Spleen (tissue), 11 donors: ENCODE measurements around the gene COL27A1. TPM values are rescaled to one million over a fixed set of nuclear protein-coding genes. Genes with fewer than 3 reads are reported as not detected.

Experiments
- DNase-seq: peaks from one replicate; pipeline ENCODE4 v3.0.0-alpha.2; 2020
- H3K27ac ChIP-seq, 8 donors: fragments of 200-600 bp; sonication (generic) in 7 of 8; 1 replicate in 4 of 8; 2 replicates in 4 of 8; pipeline versions ENCODE4 v1.5.0 to v1.8.0; 2016 to 2021; ENCODE audit warnings: inconsistent platforms in 4 of 8, mild to moderate bottlenecking in 4 of 8, moderate library complexity in 1 of 8
- H3K27me3 ChIP-seq, 7 donors: fragments of 200-600 bp; sonication (generic) in 6 of 7; replicated peaks in 1 of 7; 1 replicate in 4 of 7; 2 replicates in 3 of 7; pipeline versions ENCODE4 v1.5.0 to v1.8.0; 2016 to 2021; ENCODE audit warnings: inconsistent platforms in 3 of 7, mild to moderate bottlenecking in 1 of 7
- H3K36me3 ChIP-seq, 6 donors: fragments of 200-600 bp; sonication (generic) in 5 of 6; 1 replicate in 4 of 6; 2 replicates in 2 of 6; pipeline versions ENCODE4 v1.5.0 to v1.8.0; 2016 to 2021; ENCODE audit warnings: inconsistent platforms in 2 of 6
- H3K4me1 ChIP-seq, 6 donors: fragments of 200-600 bp; sonication (generic) in 5 of 6; 1 replicate in 3 of 6; 2 replicates in 3 of 6; pipeline versions ENCODE4 v1.5.0 to v1.8.0; 2016 to 2021; ENCODE audit warnings: inconsistent platforms in 3 of 6
- H3K4me3 ChIP-seq, 8 donors: fragments of 200-600 bp; sonication (generic) in 7 of 8; 1 replicate in 4 of 8; 2 replicates in 4 of 8; pipeline versions ENCODE4 v1.5.0 to v1.8.0; 2016 to 2021; ENCODE audit warnings: inconsistent platforms in 4 of 8, mild to moderate bottlenecking in 4 of 8, moderate library complexity in 2 of 8
- H3K9me3 ChIP-seq, 8 donors: fragments of 200-600 bp; sonication (generic) in 7 of 8; 1 replicate in 4 of 8; 2 replicates in 4 of 8; pipeline versions ENCODE4 v1.5.0 to v1.8.0; 2016 to 2021; ENCODE audit warnings: inconsistent platforms in 4 of 8
- POLR2A ChIP-seq, 3 donors: fragments of 450-650 bp; IDR thresholded peaks; one replicate each; pipeline ENCODE4 v1.5.1; 2017; ENCODE audit warnings: antibody characterized with exemption in 3 of 3, mild to moderate bottlenecking in 1 of 3
- POLR2AphosphoS5 ChIP-seq, 3 donors: sonication (generic); formaldehyde crosslinking; IDR thresholded peaks; one replicate each; pipeline ENCODE4 v1.5.1; 2017; ENCODE audit warnings: antibody characterized with exemption in 3 of 3
- WGBS, 5 donors: extraction: QIAGEN DNeasy Blood & Tissue Kit in 3 of 5; methylation state at CpG; one replicate each; pipeline versions ENCODE4 v1.1.5 to v1.1.7; 2013 to 2018; 5-methylcytosine and 5-hydroxymethylcytosine counted together
- intact Hi-C: fragments of 100-400 bp; cut with DNase I; formaldehyde crosslinking; loops from one replicate; pipeline ENCODE4 v1.15.0; 2023; ENCODE audit warnings: low total_unique reads
- polyA plus RNA-seq, 3 donors: library from polyadenylated mRNA; stranded (reverse); fragments of 200-250 nt; gene quantifications; one replicate each; pipeline ENCODE4 v1.2.1, GENCODE V29; 2013
- total RNA-seq, 7 donors: library from RNA; depleted of rRNA in 3 of 7; stranded (reverse); fragments of >200 nt in 3 of 7; fragmentation: NEBNext Ultra II Directional in 4 of 7; extraction: Animal tissue kit (Norgen Biotek cat#: 25700) in 4 of 7; gene quantifications; one replicate each; pipeline versions ENCODE4 v1.1.0 to v1.2.1, GENCODE V29; 2016 to 2021
- TF ChIP-seq, protein P1 (sequence below), 11 experiments: fragments of 200-600 bp in 7 of 11; fragments of 450-650 bp in 4 of 11; sonication (generic) in 4 of 11; IDR thresholded peaks in 8 of 11; conservative IDR thresholded peaks in 3 of 11; 1 replicate in 7 of 11; 2 replicates in 4 of 11; pipeline versions ENCODE4 v1.4.0 to v1.8.0; 2016 to 2021; ENCODE audit warnings: antibody characterized with exemption in 11 of 11, inconsistent platforms in 4 of 11, mild to moderate bottlenecking in 1 of 11
- donor health status: healthy with polysubstance abuse.
- donor health status: DM: no; HTN: no; CAD: no; lungs with moderate emphysema.
- donor health status: DM: no; HTN: no; CAD: no.
- donor health status: Bipolar disorder and iron deficiency.
- donor health status: healthy.
- donor health status: DM: no; HTN: no; CAD: no.
- donor health status: DM: yes; HTN: yes; CAD: no.

The COL27A1 gene
- total and polyA plus RNA-seq, 10 donors = 2.1 to 23.4 (median 6.1) TPM

DNA sequence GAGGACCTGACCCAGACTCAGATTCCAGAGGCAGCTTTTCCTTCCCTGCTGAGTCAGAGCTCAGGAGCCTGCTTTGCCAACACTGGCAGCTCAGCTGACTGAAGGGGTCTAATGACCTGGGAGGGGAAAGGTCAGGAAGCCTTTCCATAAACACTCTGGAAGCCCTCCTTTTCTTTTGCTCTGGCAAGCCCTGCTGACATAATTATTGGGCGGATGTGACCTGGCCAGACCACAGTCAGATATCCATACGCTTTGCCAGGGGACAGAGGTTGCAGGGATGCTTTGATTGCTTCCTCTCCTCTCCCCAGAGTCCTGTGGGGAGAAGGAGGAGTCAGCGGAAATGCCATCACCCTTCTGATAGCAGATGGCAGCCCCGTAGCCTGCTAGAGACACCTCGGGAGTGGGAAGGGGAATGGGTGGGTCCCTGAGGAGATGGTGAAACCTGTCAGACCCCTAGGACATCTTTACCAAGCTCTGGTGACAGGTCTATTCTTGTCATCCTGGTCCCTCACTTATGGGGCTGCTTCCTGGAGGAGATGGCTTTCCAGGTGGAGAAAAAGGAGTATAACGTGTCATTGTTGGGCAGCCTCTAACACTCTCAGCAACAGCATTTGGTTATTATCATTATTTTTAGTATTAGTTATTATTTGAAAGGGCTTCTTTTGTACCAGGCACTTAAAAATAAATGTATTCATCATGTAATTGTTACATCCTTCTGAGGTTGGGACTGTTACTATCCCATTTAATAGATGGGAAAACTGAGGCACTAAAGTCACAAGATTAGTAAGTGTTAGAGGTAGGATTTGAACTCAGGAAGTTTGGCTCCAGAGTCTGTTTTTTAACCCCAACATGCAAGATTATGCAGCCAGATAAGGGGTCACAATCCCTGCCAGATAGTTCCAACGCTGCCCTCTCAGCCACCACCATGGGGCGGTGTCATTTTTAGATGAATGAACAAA is 11.6 kb downstream of the COL27A1 start:
- H3K36me3 ChIP-seq = no peaks in the 10 kb centered on the region

DNA sequence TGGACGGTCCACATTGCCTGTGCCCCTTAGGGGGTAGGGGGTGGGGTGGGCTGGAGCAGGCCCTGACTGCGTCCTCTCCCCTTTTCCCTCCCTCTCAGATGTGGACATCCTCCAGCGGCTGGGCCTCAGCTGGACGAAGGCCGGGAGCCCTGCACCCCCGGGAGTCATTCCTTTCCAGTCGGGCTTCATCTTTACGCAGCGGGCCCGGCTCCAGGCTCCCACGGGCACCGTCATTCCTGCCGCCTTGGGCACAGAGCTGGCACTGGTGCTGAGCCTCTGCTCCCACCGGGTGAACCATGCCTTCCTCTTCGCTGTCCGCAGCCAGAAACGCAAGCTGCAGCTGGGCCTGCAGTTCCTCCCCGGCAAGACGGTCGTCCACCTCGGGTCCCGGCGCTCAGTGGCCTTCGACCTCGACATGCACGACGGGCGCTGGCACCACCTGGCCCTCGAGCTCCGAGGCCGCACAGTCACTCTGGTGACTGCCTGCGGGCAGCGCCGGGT is 12.3 kb downstream of the COL27A1 start:
- Histone ChIP-seq H3K4me3 (no peak overlapping the region), H3K27me3 (peaks cover 0 to 9% (median 0%) of the 10 kb centered on the region in 7 donors), H3K9me3 (no peaks in the 10 kb centered on the region), H3K4me1 (peaks cover 0 to 7% (median 0%) of the 10 kb centered on the region in 6 donors), H3K27ac (no peak overlapping the region), H3K36me3 (no peaks in the 10 kb centered on the region)
- WGBS, 5 donors = 84 to 93% (median 91%) methylated on average over 9 to 34 of the region's 34 CpGs
- peak; percentile 66 for DNase-seq
- intact Hi-C loops = no loop called here
- TF ChIP-seq POLR2AphosphoS5 (IDR thresholded peaks at IDR 0.05) = no peak
- TF ChIP-seq, protein P1, sequence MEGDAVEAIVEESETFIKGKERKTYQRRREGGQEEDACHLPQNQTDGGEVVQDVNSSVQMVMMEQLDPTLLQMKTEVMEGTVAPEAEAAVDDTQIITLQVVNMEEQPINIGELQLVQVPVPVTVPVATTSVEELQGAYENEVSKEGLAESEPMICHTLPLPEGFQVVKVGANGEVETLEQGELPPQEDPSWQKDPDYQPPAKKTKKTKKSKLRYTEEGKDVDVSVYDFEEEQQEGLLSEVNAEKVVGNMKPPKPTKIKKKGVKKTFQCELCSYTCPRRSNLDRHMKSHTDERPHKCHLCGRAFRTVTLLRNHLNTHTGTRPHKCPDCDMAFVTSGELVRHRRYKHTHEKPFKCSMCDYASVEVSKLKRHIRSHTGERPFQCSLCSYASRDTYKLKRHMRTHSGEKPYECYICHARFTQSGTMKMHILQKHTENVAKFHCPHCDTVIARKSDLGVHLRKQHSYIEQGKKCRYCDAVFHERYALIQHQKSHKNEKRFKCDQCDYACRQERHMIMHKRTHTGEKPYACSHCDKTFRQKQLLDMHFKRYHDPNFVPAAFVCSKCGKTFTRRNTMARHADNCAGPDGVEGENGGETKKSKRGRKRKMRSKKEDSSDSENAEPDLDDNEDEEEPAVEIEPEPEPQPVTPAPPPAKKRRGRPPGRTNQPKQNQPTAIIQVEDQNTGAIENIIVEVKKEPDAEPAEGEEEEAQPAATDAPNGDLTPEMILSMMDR (IDR thresholded peaks at IDR 0.05 in 8 of 11, conservative IDR thresholded peaks at IDR 0.05 in 3 of 11) = no peak
- TF ChIP-seq POLR2A (IDR thresholded peaks at IDR 0.05) = no peak

More for the DNA sequence above, 11.6 kb downstream of the COL27A1 start:
- intact Hi-C loops = no loop called here
- WGBS, 5 donors = 75 to 85% (median 78%) methylated on average over 8 of the region's 8 CpGs
- no peaks in the 10 kb centered on the region for H3K9me3 ChIP-seq
- H3K4me3 ChIP-seq = no peak overlapping the region
- H3K4me1 ChIP-seq = peaks cover 0 to 7% (median 0%) of the 10 kb centered on the region in 6 donors
- peak; percentile 23 for DNase-seq
- no peak overlapping the region for H3K27ac ChIP-seq
- TF ChIP-seq POLR2AphosphoS5 (IDR thresholded peaks at IDR 0.05) = no peak
- TF ChIP-seq, protein P1 (IDR thresholded peaks at IDR 0.05 in 8 of 11, conservative IDR thresholded peaks at IDR 0.05 in 3 of 11) = no peak
- TF ChIP-seq POLR2A (IDR thresholded peaks at IDR 0.05) = no peak
- H3K27me3 ChIP-seq = peaks cover 0 to 9% (median 0%) of the 10 kb centered on the region in 7 donors

DNA sequence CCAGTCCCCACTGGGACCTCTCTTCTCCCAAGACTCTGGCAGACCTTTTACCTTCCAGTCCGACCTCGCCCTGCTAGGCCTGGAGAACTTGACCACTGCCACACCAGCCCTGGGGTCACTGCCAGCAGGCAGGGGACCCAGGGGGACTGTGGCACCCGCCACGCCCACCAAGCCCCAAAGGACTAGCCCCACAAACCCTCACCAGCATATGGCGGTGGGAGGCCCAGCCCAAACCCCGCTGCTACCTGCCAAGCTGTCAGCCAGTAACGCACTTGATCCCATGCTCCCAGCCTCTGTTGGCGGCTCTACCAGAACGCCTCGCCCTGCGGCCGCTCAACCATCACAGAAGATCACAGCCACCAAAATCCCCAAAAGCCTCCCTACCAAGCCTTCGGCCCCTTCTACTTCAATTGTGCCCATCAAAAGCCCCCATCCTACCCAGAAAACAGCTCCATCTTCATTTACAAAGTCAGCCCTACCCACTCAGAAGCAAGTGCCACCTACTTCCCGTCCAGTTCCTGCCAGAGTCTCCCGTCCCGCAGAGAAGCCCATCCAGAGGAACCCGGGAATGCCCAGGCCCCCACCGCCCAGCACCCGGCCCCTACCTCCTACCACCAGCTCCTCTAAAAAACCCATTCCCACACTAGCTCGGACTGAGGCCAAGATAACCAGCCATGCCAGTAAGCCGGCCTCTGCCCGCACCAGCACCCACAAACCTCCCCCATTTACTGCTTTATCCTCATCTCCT is 13.1 kb downstream of the COL27A1 start:
- no peaks in the 10 kb centered on the region for H3K9me3 ChIP-seq
- H3K27ac ChIP-seq = no peak overlapping the region
- peak; percentile 41 for DNase-seq
- WGBS, 5 donors = 87 to 94% (median 89%) methylated on average over 22 of the region's 22 CpGs
- H3K4me1 ChIP-seq = peaks cover 0 to 3% (median 0%) of the 10 kb centered on the region in 6 donors
- H3K36me3 ChIP-seq = no peaks in the 10 kb centered on the region
- peaks cover 0 to 4% (median 0%) of the 10 kb centered on the region in 7 donors for H3K27me3 ChIP-seq
- no peak overlapping the region for H3K4me3 ChIP-seq
- TF ChIP-seq POLR2A (IDR thresholded peaks at IDR 0.05) (no peak), POLR2AphosphoS5 (IDR thresholded peaks at IDR 0.05) (no peak)
- TF ChIP-seq, protein P1 (IDR thresholded peaks at IDR 0.05 in 8 of 11, conservative IDR thresholded peaks at IDR 0.05 in 3 of 11) = no peak
- intact Hi-C loops = no loop called here
